ENCODE results near the gene IGF2. TPM values are rescaled to one million over a fixed set of nuclear protein-coding genes. Genes with fewer than 3 reads are reported as not detected.

IGF2 gene
- total and polyA plus RNA-seq, 10 of the 15 experiments (the other 5 are each of a cell fraction or from before 2014, with no cell fraction given), result 0.41 TPM; not detected in 9

DNA sequence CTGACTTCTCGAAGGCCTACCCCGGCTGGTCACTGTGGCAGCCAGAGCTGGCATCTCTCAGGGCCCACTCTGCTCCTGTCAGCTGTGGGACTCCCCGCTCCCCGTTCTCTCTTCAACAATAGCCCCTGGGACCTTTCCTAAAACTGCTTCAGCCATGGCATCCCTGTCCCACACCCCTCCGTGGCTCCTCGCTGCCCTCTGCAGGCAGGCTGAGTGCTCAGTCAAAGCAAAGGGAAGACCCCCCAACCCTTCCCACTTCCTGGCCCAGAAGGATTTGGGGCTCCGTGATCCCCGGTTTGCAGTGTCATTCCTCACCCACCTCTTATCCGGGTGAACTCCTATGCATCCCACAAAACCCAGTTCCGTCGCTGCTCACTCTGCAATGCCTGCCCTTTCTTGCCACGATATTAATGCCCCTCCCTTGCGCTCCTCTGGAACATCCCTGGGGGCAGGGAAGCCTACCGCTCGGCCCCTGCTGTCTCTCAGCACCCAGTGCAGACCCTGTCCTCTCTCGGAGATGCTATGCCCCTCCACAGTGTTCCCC is 34.0 kb upstream of the IGF2 start:
- BruUV-seq (replicated peaks), result no TSS peak
- SMC1A ChIA-PET (ENCODE audit: uncharacterized antibody, unreplicated experiment), result no interaction called here
- in situ Hi-C loops (cut with MboI), result no loop called here
- Histone ChIP-seq H4K20me1 (ENCODE audit: control insufficient read depth, insufficient read depth) (no peaks in the 10 kb centered on the region), H3K4me3 (no peak overlapping the region), H3K27ac (ENCODE audit: control insufficient read depth, insufficient read depth) (no peak overlapping the region), H3K9me3 (replicated peaks; ENCODE audit: control insufficient read depth, insufficient read depth, low read length) (no peaks in the 10 kb centered on the region), H3K27me3 (replicated peaks in 1 of 2; ENCODE audit: control insufficient read depth in 2 of 2, insufficient read depth in 2 of 2, low read length in 1 of 2) (no peaks in the 10 kb centered on the region; a peak in 1 of 4 replicates), H2AFZ (ENCODE audit: control insufficient read depth, low read depth, low read length) (no peak overlapping the region), H3K4me2 (ENCODE audit: control insufficient read depth, insufficient read depth) (no peak overlapping the region), H3K9ac (ENCODE audit: control insufficient read depth, insufficient read depth, low read length) (no peak overlapping the region), H3K36me3 (ENCODE audit: control insufficient read depth in 2 of 2, insufficient read depth in 2 of 2, low read length in 1 of 2) (no peaks in the 10 kb centered on the region), H3K79me2 (ENCODE audit: control insufficient read depth, insufficient read depth, low read length) (no peaks in the 10 kb centered on the region), H3K4me1 (ENCODE audit: control insufficient read depth, insufficient read depth, low read length) (no peaks in the 10 kb centered on the region)
- ATAC-seq (no peak), FAIRE-seq (no peak), DNase-seq (ENCODE audit: low read depth, low spot score) (no peak)
- 35% methylated on average over 15 of the region's 16 CpGs for WGBS (ENCODE audit: insufficient coverage, insufficient replicate concordance, low lambda C conversion rate, missing lambda C conversion rate)
- POLR2A ChIA-PET, result no interaction called here
- intact Hi-C loops (cut with micrococcal nuclease; ENCODE audit: unreplicated experiment), result no loop called here
- RAD21 ChIA-PET (ENCODE audit: unreplicated experiment), result no interaction called here
- CTCF ChIA-PET, result no interaction called here
- TF ChIP-seq, protein P1, sequence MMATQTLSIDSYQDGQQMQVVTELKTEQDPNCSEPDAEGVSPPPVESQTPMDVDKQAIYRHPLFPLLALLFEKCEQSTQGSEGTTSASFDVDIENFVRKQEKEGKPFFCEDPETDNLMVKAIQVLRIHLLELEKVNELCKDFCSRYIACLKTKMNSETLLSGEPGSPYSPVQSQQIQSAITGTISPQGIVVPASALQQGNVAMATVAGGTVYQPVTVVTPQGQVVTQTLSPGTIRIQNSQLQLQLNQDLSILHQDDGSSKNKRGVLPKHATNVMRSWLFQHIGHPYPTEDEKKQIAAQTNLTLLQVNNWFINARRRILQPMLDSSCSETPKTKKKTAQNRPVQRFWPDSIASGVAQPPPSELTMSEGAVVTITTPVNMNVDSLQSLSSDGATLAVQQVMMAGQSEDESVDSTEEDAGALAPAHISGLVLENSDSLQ (IDR thresholded peaks at IDR 0.05), result no peak
- TF ChIP-seq, protein P2, sequence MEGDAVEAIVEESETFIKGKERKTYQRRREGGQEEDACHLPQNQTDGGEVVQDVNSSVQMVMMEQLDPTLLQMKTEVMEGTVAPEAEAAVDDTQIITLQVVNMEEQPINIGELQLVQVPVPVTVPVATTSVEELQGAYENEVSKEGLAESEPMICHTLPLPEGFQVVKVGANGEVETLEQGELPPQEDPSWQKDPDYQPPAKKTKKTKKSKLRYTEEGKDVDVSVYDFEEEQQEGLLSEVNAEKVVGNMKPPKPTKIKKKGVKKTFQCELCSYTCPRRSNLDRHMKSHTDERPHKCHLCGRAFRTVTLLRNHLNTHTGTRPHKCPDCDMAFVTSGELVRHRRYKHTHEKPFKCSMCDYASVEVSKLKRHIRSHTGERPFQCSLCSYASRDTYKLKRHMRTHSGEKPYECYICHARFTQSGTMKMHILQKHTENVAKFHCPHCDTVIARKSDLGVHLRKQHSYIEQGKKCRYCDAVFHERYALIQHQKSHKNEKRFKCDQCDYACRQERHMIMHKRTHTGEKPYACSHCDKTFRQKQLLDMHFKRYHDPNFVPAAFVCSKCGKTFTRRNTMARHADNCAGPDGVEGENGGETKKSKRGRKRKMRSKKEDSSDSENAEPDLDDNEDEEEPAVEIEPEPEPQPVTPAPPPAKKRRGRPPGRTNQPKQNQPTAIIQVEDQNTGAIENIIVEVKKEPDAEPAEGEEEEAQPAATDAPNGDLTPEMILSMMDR (IDR thresholded peaks at IDR 0.05 in 2 of 3, conservative IDR thresholded peaks at IDR 0.05 in 1 of 3; ENCODE audit: control insufficient read depth in 2 of 3, extremely low read depth in 1 of 3, insufficient read depth in 1 of 3, low read depth in 3 of 3, low read length in 3 of 3), result peak in 2 of 3 experiments; percentile 4 to 30; a peak in 1 of 6 replicates
- no peak for TF ChIP-seq SP1 (IDR thresholded peaks at IDR 0.05; ENCODE audit: low read depth, low read length)
- TF ChIP-seq JUND (IDR thresholded peaks at IDR 0.05; ENCODE audit: low read depth, low read length), result no peak

Measured in GM12878 (cell line).